Stimulated activated CD4-positive, alpha-beta T cell treated with anti-CD3 and anti-CD28 coated beads, Interleukin-2, amount 100 ng/mL, for 48 hours (primary cell): ENCODE measurements around the gene ATP8A2.

Source experiments
- DNase-seq, 2 donors: peaks; one replicate each; pipeline ENCODE4 v3.0.0-alpha.2; 2020

The ATP8A2 gene

GRCh38 chr13:25733696-25734435 lies 362.1 kb downstream of the ATP8A2 start:
- DNase-seq, result no peak

GRCh38 chr13:25738342-25739196 lies 366.8 kb downstream of the ATP8A2 start:
- DNase-seq, result no peak

GRCh38 chr13:25739376-25739775 lies 367.6 kb downstream of the ATP8A2 start:
- DNase-seq, result no peak

- DNase-seq, result no peak
Measured at GRCh38 chr13:25741796-25742195, 370.0 kb downstream of the ATP8A2 start.

- DNase-seq, result no peak
Measured at GRCh38 chr13:25742220-25742619, 370.4 kb downstream of the ATP8A2 start.

GRCh38 chr13:25743421-25743820 lies 371.6 kb downstream of the ATP8A2 start:
- no peak for DNase-seq

- no peak for DNase-seq
Measured at GRCh38 chr13:25744178-25744577, 372.4 kb downstream of the ATP8A2 start.

- DNase-seq, result no peak
Measured at GRCh38 chr13:25746131-25746530, 374.4 kb downstream of the ATP8A2 start.

GRCh38 chr13:25752957-25753551 lies 381.3 kb downstream of the ATP8A2 start:
- DNase-seq, result no peak

GRCh38 chr13:25753976-25754375 lies 382.2 kb downstream of the ATP8A2 start:
- DNase-seq, result no peak

GRCh38 chr13:25756251-25756650 lies 384.5 kb downstream of the ATP8A2 start:
- DNase-seq, result no peak

- DNase-seq, result no peak
Measured at GRCh38 chr13:25756912-25757311, 385.1 kb downstream of the ATP8A2 start.

GRCh38 chr13:25761041-25761440 lies 389.3 kb downstream of the ATP8A2 start:
- no peak for DNase-seq

GRCh38 chr13:25762281-25762680 lies 390.5 kb downstream of the ATP8A2 start:
- no peak for DNase-seq

GRCh38 chr13:25762795-25763377 lies 391.1 kb downstream of the ATP8A2 start:
- no peak for DNase-seq

- no peak for DNase-seq
Measured at GRCh38 chr13:25764378-25764777, 392.6 kb downstream of the ATP8A2 start.

GRCh38 chr13:25765266-25765665 lies 393.5 kb downstream of the ATP8A2 start:
- no peak for DNase-seq

GRCh38 chr13:25766576-25766975 lies 394.8 kb downstream of the ATP8A2 start:
- no peak for DNase-seq

GRCh38 chr13:25766991-25767390 lies 395.2 kb downstream of the ATP8A2 start:
- DNase-seq, result no peak

GRCh38 chr13:25768376-25768775 lies 396.6 kb downstream of the ATP8A2 start:
- DNase-seq, result no peak

- no peak for DNase-seq
Measured at GRCh38 chr13:25768838-25769237, 397.1 kb downstream of the ATP8A2 start.

GRCh38 chr13:25770601-25771000 lies 398.8 kb downstream of the ATP8A2 start:
- DNase-seq, result no peak

- no peak for DNase-seq
Measured at GRCh38 chr13:25771202-25771601, 399.4 kb downstream of the ATP8A2 start.
